Measurements from ENCODE around the gene CALCOCO1.
A peak's percentile ranks its signal among the peaks of the same experiment; 100 is the strongest.
"Not testable (repeated sequence)": the region's sequence is repeated elsewhere in the genome, so short reads cannot be mapped to it uniquely, and the experiment has no call there.

CALCOCO1 gene
- long read RNA-seq, donor 1, transcript CALCOCO1-218 (15 exons, 2,291 nt): major isoform, 10 of 27 reads
- long read RNA-seq, donor 1, partial matches to known transcripts: 11 of 27 reads
- long read RNA-seq, donor 1, other reads (novel, unspliced or antisense): 0 of 27 reads
- long read RNA-seq, donor 2, partial matches to known transcripts: 57 of 65 reads
- long read RNA-seq, donor 2, other reads (novel, unspliced or antisense): 0 of 65 reads
- long read RNA-seq, donor 3, partial matches to known transcripts: 44 of 54 reads
- long read RNA-seq, donor 3, other reads (novel, unspliced or antisense): 0 of 54 reads
- long read RNA-seq, donor 4, transcript CALCOCO1-218 (15 exons, 2,291 nt): major isoform, 8 of 30 reads
- long read RNA-seq, donor 4, partial matches to known transcripts: 15 of 30 reads
- long read RNA-seq, donor 4, other reads (novel, unspliced or antisense): 0 of 30 reads
- long read RNA-seq, donor 5, transcript CALCOCO1-218 (15 exons, 2,291 nt): major isoform, 9 of 29 reads
- long read RNA-seq, donor 5, partial matches to known transcripts: 14 of 29 reads
- long read RNA-seq, donor 5, other reads (novel, unspliced or antisense): 0 of 29 reads
- long read RNA-seq, donor 6, partial matches to known transcripts: 15 of 23 reads
- long read RNA-seq, donor 6, other reads (novel, unspliced or antisense): 0 of 23 reads
- long read RNA-seq, donor 7, transcript CALCOCO1-218 (15 exons, 2,291 nt): major isoform, 8 of 40 reads
- long read RNA-seq, donor 7, partial matches to known transcripts: 24 of 40 reads
- long read RNA-seq, donor 7, other reads (novel, unspliced or antisense): 0 of 40 reads
- long read RNA-seq, donor 8, transcript CALCOCO1-205 (2 exons, 733 nt): minor isoform, 6 of 33 reads
- long read RNA-seq, donor 8, transcript CALCOCO1-218 (15 exons, 2,291 nt): major isoform, 14 of 33 reads
- long read RNA-seq, donor 8, partial matches to known transcripts: 11 of 33 reads
- long read RNA-seq, donor 8, other reads (novel, unspliced or antisense): 0 of 33 reads

- peak; percentile 79 for DNase-seq
Measured at GRCh38 chr12:53727310-53728041, at the start of gene CALCOCO1. CALCOCO1 (minus strand) TSS chr12:53727452; CDS start chr12:53725242, 2,210 bp downstream.

GRCh38 chr12:53776872-53777271, 49.6 kb upstream of the CALCOCO1 start:
- DNase-seq: no peak

- no peak for DNase-seq
Measured at GRCh38 chr12:53775478-53776145, 48.4 kb upstream of the CALCOCO1 start.

GRCh38 chr12:53770281-53770680, 43.0 kb upstream of the CALCOCO1 start:
- no peak for DNase-seq

GRCh38 chr12:53768976-53769375, 41.7 kb upstream of the CALCOCO1 start:
- no peak for DNase-seq

- no peak for DNase-seq
Measured at GRCh38 chr12:53766881-53767280, 39.6 kb upstream of the CALCOCO1 start.

GRCh38 chr12:53765891-53766290, 38.6 kb upstream of the CALCOCO1 start:
- no peak for DNase-seq

GRCh38 chr12:53764615-53765014, 37.4 kb upstream of the CALCOCO1 start:
- DNase-seq: no peak

- DNase-seq: not testable (repeated sequence)
Measured at GRCh38 chr12:53762793-53763192, 35.5 kb upstream of the CALCOCO1 start.

- no peak for DNase-seq
Measured at GRCh38 chr12:53761306-53761705, 34.1 kb upstream of the CALCOCO1 start.

- no peak for DNase-seq
Measured at GRCh38 chr12:53759261-53759660, 32.0 kb upstream of the CALCOCO1 start.

GRCh38 chr12:53758730-53759103, 31.5 kb upstream of the CALCOCO1 start:
- DNase-seq: no peak

- DNase-seq: peak; percentile 56
Measured at GRCh38 chr12:53758081-53758729, 31.0 kb upstream of the CALCOCO1 start.

- peak; percentile 67 for DNase-seq
Measured at GRCh38 chr12:53757101-53757770, 30.0 kb upstream of the CALCOCO1 start.

GRCh38 chr12:53756300-53757100, 29.2 kb upstream of the CALCOCO1 start:
- DNase-seq: no peak

- DNase-seq: no peak
Measured at GRCh38 chr12:53755893-53756292, 28.6 kb upstream of the CALCOCO1 start.

- DNase-seq: no peak
Measured at GRCh38 chr12:53755451-53755891, 28.2 kb upstream of the CALCOCO1 start.

- peak; percentile 61 for DNase-seq
Measured at GRCh38 chr12:53754633-53755264, 27.5 kb upstream of the CALCOCO1 start.

- DNase-seq: no peak
Measured at GRCh38 chr12:53754188-53754585, 26.9 kb upstream of the CALCOCO1 start.

All from right kidney (tissue), 9 donors.